ENCODE data around the gene IGF1R. TPM values are rescaled to one million over a fixed set of nuclear protein-coding genes. Genes with fewer than 3 reads are reported as not detected.

IGF1R gene
- total and polyA plus RNA-seq, 2 of the 13 experiments (the other 11 are each of a cell fraction or from before 2014, with no cell fraction given): 15.9 to 18.4 TPM

DNA sequence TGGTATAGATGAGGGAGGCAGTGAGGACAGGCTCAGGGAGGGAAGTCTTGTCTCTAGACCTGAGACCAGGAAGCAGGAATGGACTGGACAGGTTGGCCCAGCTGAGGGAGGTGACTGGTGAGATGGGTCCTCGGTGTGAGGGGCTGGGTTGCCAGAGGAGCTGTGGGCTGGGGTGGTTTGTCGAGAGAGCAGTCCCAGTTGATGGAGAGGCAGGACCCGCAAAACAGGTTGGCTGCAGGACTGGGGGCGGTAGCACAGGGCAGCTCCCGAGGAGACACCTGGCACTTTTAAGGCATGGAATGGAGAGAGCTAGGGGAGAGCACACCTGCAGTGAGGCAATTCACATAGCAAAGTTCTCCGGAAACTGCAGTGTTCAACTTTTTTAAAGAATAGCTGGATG is 14.7 kb downstream of the IGF1R start:
- CTCF ChIA-PET (ENCODE audit: low intra/inter-chr PET ratio, low total read pairs): no interaction called here
- Histone ChIP-seq H3K9me3 (ENCODE audit: low read length) (no peaks in the 10 kb centered on the region), H3K36me3 (replicated peaks in 1 of 2; ENCODE audit: control insufficient read depth in 1 of 2, insufficient read depth in 2 of 2, low read length in 2 of 2) (peaks cover 0 to 4% of the 10 kb centered on the region in 2 experiments; a peak in 2 of 5 replicates), H3K4me2 (ENCODE audit: low read depth, low read length) (peak overlapping the region; percentile 65), H3K9ac (ENCODE audit: insufficient read depth, low read depth, low read length) (peak overlapping the region; percentile 41), H3K4me3 (replicated peaks in 1 of 3; ENCODE audit: insufficient read depth in 1 of 3, low read depth in 2 of 3, low read length in 3 of 3) (peak overlapping the region in 2 of 3 experiments; percentile 21 to 33; a peak in 4 of 6 replicates), H3K4me1 (ENCODE audit: insufficient read depth, low read length) (peaks cover 100% of the 10 kb centered on the region), H3K27me3 (ENCODE audit: control insufficient read depth in 1 of 2, insufficient read depth in 2 of 2, low read length in 2 of 2) (no peaks in the 10 kb centered on the region), H3K27ac (ENCODE audit: extremely low read length, insufficient read depth, low read length) (peak overlapping the region; percentile 49), H2AFZ (ENCODE audit: low read length) (no peak overlapping the region), H4K20me1 (ENCODE audit: insufficient read depth, low read length) (peaks cover 59% of the 10 kb centered on the region), H3K79me2 (ENCODE audit: insufficient read depth, low read length) (peaks cover 98% of the 10 kb centered on the region)
- POLR2A ChIA-PET: interaction anchor here (1.2 kb wide), 2 partner anchors 8 to 10 kb away, joined by 3 read pairs; no protein-coding TSS in a partner anchor
- ATAC-seq: peak; percentile 55
- WGBS (ENCODE audit: low lambda C conversion rate): 62% methylated on average over 6 of the region's 6 CpGs
- BruUV-seq (replicated peaks): no TSS peak
- intact Hi-C loops (cut with micrococcal nuclease; ENCODE audit: unreplicated experiment): no loop called here
- in situ Hi-C loops (cut with HindIII; ENCODE audit: extremely low pct_ligation_motif_present, low pct_unique_long_range_greater_than_20kb): no loop called here
- TF ChIP-seq ZNF414 (CRISPR knock-in tag; IDR thresholded peaks at IDR 0.05) (no peak), ZBTB20 (CRISPR knock-in tag; IDR thresholded peaks at IDR 0.05; ENCODE audit: borderline replicate concordance, low read depth) (no peak), ZNF674 (CRISPR knock-in tag; IDR thresholded peaks at IDR 0.05; ENCODE audit: low read depth) (no peak), ZNF350 (CRISPR knock-in tag; IDR thresholded peaks at IDR 0.05; ENCODE audit: borderline replicate concordance, low read depth) (0 out of 2 replicates have a peak, but pooled peaks have one; percentile 18), IKZF1 (IDR thresholded peaks at IDR 0.05) (no peak), ZBTB39 (CRISPR knock-in tag; IDR thresholded peaks at IDR 0.05) (0 out of 2 replicates have a peak, but pooled peaks have one; percentile 16), NFYB (CRISPR knock-in tag; IDR thresholded peaks at IDR 0.05) (no peak), ZBTB4 (CRISPR knock-in tag; IDR thresholded peaks at IDR 0.05; ENCODE audit: borderline replicate concordance) (0 out of 2 replicates have a peak, but pooled peaks have one; percentile 33), SNRNP70 (IDR thresholded peaks at IDR 0.05; ENCODE audit: low read depth, low read length) (no peak), JUND (CRISPR knock-in tag; IDR thresholded peaks at IDR 0.05) (no peak)
- TF ChIP-seq, protein P1, sequence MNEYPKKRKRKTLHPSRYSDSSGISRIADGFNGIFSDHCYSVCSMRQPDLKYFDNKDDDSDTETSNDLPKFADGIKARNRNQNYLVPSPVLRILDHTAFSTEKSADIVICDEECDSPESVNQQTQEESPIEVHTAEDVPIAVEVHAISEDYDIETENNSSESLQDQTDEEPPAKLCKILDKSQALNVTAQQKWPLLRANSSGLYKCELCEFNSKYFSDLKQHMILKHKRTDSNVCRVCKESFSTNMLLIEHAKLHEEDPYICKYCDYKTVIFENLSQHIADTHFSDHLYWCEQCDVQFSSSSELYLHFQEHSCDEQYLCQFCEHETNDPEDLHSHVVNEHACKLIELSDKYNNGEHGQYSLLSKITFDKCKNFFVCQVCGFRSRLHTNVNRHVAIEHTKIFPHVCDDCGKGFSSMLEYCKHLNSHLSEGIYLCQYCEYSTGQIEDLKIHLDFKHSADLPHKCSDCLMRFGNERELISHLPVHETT (CRISPR knock-in tag; conservative IDR thresholded peaks at IDR 0.05): no peak
- DNase-seq (ENCODE audit: low spot score): no peak
- no peak for FAIRE-seq
